ENCODE results near the gene CHRD. TPM values are rescaled to one million over a fixed set of nuclear protein-coding genes. Genes with fewer than 3 reads are reported as not detected.

Gene CHRD
- total RNA-seq, 2 experiments from 2014 or later, result not detected

DNA sequence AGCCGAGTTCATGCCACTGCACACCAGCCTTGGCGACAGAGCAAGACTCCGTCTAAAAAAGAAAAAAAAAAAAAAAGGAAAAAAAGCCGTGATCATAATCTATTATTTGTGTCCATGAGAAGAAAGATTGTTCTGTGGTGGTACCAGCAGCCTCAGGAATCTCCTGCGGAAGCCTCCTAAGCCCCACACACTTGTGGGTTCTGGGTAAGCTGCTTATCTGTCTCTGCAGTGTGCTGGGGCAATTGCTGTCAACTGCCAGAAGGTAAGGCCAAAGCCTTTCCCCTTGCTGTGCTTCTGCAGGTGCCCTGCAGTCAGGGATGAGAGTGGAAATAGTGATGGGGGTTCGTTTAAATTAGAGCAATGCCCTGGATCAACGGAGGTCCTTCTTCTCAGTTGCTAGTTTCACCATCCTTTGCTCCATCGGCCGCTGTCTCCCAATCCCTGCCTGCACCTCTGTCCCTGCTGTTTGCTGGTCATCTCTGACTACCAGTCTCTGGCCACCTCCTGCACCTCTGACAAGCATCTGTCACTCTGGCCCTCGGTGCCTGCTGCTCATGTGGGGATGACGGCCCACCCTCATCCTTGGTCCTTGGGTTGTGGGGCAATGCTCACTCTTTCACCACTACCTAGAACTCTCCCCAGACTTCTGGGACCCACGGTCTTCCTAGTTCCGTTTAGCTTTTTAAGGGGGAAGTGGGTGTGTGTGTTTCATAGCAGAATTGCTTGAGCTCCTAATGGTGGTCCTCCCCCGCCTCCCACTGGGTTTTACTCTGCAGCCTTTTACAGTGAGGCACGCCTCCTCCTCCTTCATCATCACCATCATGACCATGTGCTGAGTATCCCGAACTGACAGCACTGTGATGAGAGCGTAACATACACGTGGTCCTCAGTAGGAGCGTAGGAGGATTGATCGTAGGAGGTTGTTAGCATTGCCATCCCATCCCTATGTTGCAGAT, 25.5 kb downstream of the CHRD start:
- Mint-ChIP-seq H3K4me3 (no peak overlapping the region), H3K9me3 (no peaks in the 10 kb centered on the region), H3K27ac (no peak overlapping the region), H3K36me3 (ENCODE audit: low read depth) (no peaks in the 10 kb centered on the region), H3K4me1 (no peaks in the 10 kb centered on the region), H3K27me3 (peaks cover 18% of the 10 kb centered on the region)
- CTCF ChIA-PET, result interaction anchor here (0.6 to 2.0 kb wide), 2 partner anchors 13 to 19 kb away, joined by 3 to 6 read pairs; no protein-coding TSS in a partner anchor
- POLR2A ChIA-PET, result no interaction called here
- DNase-seq, result no peak

DNA sequence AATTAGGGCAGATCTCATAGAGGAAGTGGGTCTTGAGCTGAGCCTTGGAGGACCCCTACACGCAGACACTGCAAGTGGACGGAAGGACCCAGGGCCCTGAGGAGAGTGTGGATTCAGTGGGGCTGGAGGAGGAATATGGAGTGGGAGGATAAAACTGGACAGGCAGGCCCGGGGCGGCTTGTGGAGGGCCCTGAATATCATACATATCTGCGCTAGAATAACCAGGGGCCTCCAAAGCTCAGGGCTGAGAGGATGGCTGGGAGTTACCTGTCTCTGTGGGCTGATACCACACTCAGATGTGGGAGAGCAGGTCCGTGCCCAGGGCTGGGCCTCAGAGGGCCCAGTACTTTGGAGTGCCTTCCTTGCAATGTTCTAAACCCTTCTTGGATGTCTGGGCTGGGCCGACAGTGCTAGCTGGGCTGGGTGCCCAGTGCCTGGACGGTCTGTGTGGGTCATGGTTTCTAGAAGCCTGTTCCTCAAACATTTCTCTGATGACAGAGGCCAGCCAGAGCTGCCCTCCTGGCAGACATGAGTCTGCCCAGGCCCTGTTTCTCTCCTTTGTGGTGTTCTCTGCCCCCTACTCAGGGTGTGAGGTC, 29.6 kb downstream of the CHRD start:
- CTCF ChIA-PET, result interaction anchor here (1.1 kb wide), 1 partner anchor 104 kb away, joined by 3 read pairs; no protein-coding TSS in a partner anchor

DNA sequence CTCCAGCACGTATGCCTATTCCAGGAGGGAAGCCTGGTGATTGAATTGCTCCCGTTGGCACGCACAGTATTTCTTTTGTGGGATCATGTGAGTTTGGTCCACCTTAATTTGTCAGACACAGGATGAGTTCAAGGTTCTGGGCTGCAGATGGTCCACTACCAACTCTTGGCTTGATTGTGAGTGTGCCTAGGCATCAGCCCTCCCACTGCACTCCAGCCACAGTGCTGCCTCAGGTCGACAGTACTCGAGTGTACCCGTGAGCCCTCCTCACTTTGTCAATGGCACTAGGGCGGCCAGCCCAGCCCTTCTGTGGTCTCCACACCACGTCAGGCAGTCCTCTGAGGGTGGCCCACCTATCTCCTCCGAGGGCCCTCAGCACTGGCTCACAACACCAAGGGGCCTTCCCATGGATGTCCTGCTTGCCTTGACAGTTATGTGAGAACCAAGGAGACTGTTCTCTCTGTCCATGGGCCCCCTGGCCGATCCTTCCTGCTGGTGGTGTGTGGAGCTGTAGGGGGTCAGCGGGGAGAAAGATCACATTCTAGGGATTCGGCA, 30.2 kb downstream of the CHRD start:
- Mint-ChIP-seq H3K27ac (no peak overlapping the region), H3K27me3 (no peaks in the 10 kb centered on the region), H3K4me3 (no peak overlapping the region), H3K36me3 (ENCODE audit: low read depth) (no peaks in the 10 kb centered on the region), H3K4me1 (no peaks in the 10 kb centered on the region), H3K9me3 (no peaks in the 10 kb centered on the region)
- DNase-seq, result no peak
- ChIA-PET CTCF (interaction anchor here (0.6 to 1.1 kb wide), 2 partner anchors 103 to 182 kb away, joined by 3 to 4 read pairs; no protein-coding TSS in a partner anchor), POLR2A (no interaction called here)

More for the DNA sequence above, 29.6 kb downstream of the CHRD start:
- no peaks in the 10 kb centered on the region for H3K4me1 Mint-ChIP-seq
- POLR2A ChIA-PET, result no interaction called here
- H3K27ac Mint-ChIP-seq, result peak overlapping the region; percentile 48
- no peaks in the 10 kb centered on the region for H3K27me3 Mint-ChIP-seq
- no peaks in the 10 kb centered on the region for H3K9me3 Mint-ChIP-seq
- no peaks in the 10 kb centered on the region for H3K36me3 Mint-ChIP-seq (ENCODE audit: low read depth)
- DNase-seq, result no peak
- no peak overlapping the region for H3K4me3 Mint-ChIP-seq

DNA sequence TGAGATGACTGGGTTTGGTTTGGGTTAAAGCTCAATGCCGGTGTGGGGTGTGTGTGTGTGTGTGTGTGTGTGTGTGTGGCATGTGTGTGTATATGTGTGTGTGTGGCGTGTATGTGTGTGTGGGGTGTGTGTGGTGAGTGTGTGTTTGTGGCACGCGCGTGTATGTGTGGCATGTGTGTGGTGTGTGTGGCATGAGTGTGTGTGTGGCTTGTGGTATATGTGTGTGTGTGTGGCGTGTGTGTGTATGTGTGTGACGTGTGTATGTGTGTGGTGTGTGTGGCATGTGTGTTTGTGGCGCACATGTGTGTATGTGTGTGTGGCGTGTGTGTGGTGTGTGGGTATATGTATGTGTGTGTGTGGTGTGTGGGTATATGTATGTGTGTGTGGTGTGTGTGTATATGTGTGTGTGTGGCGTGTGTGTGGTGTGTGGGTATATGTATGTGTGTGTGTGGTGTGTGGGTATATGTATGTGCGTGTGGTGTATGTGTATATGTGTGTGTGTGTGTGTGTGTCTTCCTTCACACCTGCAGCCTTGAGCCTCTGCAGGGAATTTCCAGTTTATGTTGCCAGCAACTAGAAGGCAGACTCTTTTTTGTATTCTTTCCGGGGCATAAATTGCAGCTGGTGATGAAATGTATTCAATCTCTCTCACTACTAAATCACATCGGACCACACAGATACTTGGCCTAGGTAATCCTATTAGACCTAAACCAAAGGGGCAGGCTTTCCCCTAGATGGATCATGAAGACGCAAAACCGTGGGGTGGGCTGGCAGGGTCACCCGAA, 34.8 kb downstream of the CHRD start:
- Mint-ChIP-seq H3K9me3 (no peaks in the 10 kb centered on the region), H3K27me3 (no peaks in the 10 kb centered on the region), H3K36me3 (ENCODE audit: low read depth) (no peaks in the 10 kb centered on the region), H3K27ac (no peak overlapping the region), H3K4me3 (no peak overlapping the region), H3K4me1 (peaks cover 2% of the 10 kb centered on the region)
- CTCF ChIA-PET, result interaction anchor here (0.6 kb wide), 1 partner anchor 18 kb away, joined by 3 read pairs; no protein-coding TSS in a partner anchor
- DNase-seq, result no peak
- POLR2A ChIA-PET, result no interaction called here

DNA sequence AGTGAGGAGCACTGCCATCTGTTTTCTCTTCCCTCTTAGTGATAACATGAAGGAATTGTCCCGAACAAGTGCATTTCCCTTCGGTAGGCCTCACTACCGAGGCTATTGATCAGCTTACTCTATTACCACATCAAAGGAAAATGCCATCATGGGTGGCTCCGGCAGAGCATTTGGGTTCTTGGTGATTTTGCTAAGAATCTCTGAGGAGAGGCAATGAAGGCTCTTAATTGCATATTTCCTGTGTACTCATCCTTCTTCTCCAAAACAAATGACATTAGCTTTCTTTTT, 35.3 kb downstream of the CHRD start:
- POLR2A ChIA-PET, result no interaction called here

DNA sequence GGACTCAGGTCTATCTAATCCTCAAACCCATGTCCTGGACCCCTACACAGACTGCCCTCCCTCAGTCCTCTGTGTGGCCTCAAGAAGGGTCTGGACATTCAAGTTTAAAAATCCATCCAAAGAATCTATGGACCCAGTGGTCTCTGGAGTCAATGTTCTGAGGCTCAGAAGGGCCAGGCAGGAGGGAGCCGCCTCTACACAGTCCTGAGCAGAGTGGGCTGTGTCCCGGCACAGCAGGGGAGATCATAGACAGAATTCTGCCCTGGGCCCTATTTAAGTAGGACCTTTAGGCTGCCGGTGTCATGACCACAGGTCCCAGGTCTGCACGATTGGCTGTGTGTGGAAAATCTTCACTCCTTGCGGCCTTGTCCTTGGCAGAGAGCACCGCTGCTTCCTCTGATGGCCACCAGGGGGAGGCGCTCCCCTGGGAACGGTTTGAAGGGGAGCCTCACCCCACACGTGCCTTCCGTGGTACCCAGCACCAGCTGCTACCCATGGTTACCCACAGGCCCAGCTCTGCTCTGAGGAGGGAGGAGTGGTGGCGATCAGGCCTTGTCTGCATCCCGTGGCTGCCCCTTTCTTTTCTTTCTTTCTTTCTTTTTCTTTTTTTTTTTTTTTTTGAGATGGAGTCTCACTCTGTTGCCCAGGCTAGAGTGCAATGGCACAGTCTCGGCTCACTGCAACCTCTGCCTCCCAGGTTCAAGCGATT, 37.9 kb downstream of the CHRD start:
- no peak overlapping the region for H3K27ac Mint-ChIP-seq
- ChIA-PET POLR2A (no interaction called here), CTCF (interaction anchor here (0.6 to 1.8 kb wide), 6 partner anchors 12 to 1862 kb away, joined by 3 to 7 read pairs (median 4); no protein-coding TSS in a partner anchor)
- peak; percentile 77 for DNase-seq
- no peak overlapping the region for H3K4me3 Mint-ChIP-seq
- H3K27me3 Mint-ChIP-seq, result peaks cover 2% of the 10 kb centered on the region
- H3K4me1 Mint-ChIP-seq, result peaks cover 2% of the 10 kb centered on the region
- no peaks in the 10 kb centered on the region for H3K9me3 Mint-ChIP-seq
- H3K36me3 Mint-ChIP-seq (ENCODE audit: low read depth), result no peaks in the 10 kb centered on the region

More for the DNA sequence above, 35.3 kb downstream of the CHRD start:
- Mint-ChIP-seq H3K4me1 (peaks cover 2% of the 10 kb centered on the region), H3K4me3 (no peak overlapping the region), H3K9me3 (no peaks in the 10 kb centered on the region), H3K27me3 (no peaks in the 10 kb centered on the region), H3K27ac (no peak overlapping the region), H3K36me3 (ENCODE audit: low read depth) (no peaks in the 10 kb centered on the region)
- DNase-seq, result no peak
- CTCF ChIA-PET, result no interaction called here

DNA sequence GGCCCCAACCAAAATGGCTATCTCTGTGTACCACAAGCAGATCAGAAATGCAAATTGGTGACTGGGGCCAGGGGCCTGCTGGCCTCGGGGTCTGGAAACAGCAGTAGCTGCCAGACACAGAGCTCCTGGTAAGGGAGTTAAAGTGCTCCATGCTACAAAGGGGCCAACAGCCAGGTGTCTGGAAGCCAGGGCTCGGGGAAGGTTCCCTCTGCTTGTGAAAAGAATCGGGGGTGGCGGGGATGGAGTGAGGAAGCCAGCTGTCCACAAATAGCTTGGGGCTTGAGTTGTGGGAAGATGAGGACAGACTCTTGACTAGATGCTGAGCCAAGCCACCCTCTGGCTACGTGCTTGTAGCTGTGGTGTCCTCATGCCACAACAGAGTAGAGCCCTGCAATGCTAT, 39.3 kb downstream of the CHRD start:
- no peak overlapping the region for H3K4me3 Mint-ChIP-seq
- ChIA-PET CTCF (interaction anchor here (0.7 to 1.8 kb wide), 3 partner anchors 13 to 95 kb away, joined by 3 to 6 read pairs (median 4); no protein-coding TSS in a partner anchor), POLR2A (no interaction called here)
- H3K27ac Mint-ChIP-seq, result no peak overlapping the region
- DNase-seq, result no peak
- no peaks in the 10 kb centered on the region for H3K36me3 Mint-ChIP-seq (ENCODE audit: low read depth)
- peaks cover 2% of the 10 kb centered on the region for H3K4me1 Mint-ChIP-seq
- peaks cover 12% of the 10 kb centered on the region for H3K27me3 Mint-ChIP-seq
- H3K9me3 Mint-ChIP-seq, result no peaks in the 10 kb centered on the region

DNA sequence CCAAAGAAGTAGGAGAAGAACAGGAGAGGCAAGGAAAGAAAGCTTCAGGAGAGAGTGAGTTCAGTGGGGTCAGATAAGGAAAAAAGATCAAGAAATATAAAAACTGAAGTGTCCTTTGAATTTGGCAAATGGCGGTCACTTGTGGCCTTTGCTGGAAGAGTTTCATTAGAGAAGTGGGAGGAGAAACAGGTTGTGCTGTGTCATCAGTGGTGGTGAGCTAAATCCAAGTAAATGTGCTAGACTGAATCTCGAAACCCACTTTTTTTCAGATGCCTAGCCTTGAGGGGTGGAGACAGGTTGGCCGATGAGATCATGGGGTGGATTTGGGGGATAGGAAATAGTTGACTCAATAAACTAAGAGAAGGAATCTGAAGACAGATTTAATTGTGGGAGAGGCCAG, 43.7 kb downstream of the CHRD start:
- Mint-ChIP-seq H3K4me3 (no peak overlapping the region), H3K4me1 (no peaks in the 10 kb centered on the region), H3K36me3 (ENCODE audit: low read depth) (no peaks in the 10 kb centered on the region), H3K27ac (no peak overlapping the region), H3K27me3 (peaks cover 12% of the 10 kb centered on the region), H3K9me3 (no peaks in the 10 kb centered on the region)
- DNase-seq, result no peak
- ChIA-PET POLR2A (no interaction called here), CTCF (interaction anchor here (0.5 to 0.9 kb wide), 2 partner anchors 108 to 424 kb away, joined by 3 read pairs; no protein-coding TSS in a partner anchor)

DNA sequence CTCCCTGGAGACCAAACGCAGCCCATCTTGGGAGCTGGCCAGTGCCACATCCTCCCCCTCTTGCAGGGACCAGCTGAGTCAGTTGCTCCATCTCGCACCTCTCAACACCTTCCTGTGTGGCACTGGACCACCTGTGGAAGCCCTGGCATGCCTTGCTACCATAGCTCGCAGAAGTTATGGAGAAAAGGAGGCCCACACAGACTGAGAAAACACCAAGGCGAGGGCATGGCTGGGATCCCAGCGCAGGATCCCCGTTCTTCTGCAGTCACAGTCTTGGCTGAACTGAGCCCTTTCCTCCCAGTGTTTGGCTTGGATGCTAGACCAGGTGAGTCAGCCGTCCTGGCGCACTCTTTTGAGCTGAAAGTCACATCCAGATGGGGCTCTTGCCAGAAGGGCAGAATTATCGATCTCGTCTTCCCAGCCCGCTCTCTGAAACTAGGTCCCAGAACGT, 46.9 kb downstream of the CHRD start:
- no peak for DNase-seq
- CTCF ChIA-PET, result no interaction called here
- Mint-ChIP-seq H3K27ac (no peak overlapping the region), H3K4me1 (no peaks in the 10 kb centered on the region), H3K27me3 (peaks cover 12% of the 10 kb centered on the region), H3K36me3 (ENCODE audit: low read depth) (no peaks in the 10 kb centered on the region), H3K4me3 (no peak overlapping the region), H3K9me3 (no peaks in the 10 kb centered on the region)
- POLR2A ChIA-PET, result no interaction called here

DNA sequence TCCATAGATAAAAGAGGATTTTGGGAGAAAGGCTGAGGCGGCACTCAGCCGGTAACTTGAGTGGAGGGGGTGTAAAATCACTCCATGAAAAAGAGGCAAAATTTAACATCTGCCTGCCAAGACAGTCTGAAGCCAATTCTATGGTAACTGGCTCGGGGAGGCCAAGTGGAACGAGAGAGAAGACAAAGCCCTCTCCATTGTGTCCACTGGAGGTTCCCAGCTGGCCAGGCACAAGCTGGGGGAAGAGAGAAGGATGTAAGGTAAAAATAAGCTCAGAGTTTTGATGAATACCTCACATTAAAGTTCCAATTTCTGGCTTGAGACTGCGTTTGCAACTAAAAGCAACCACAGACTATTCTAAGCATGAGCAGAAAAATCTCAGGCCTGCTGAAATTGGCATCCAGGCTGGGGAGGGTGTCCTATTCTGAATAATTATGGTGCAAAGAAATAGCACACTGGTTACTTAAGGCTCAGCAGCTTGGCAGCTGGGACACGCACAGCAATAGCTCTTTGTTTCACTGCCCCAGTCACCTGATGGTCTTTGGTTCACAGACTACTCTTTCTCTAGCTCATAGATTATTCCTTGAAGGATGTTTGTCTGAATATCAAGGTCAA, 48.8 kb downstream of the CHRD start:
- H3K27ac Mint-ChIP-seq, result no peak overlapping the region
- H3K27me3 Mint-ChIP-seq, result peaks cover 4% of the 10 kb centered on the region
- no peaks in the 10 kb centered on the region for H3K36me3 Mint-ChIP-seq (ENCODE audit: low read depth)
- H3K4me3 Mint-ChIP-seq, result no peak overlapping the region
- H3K4me1 Mint-ChIP-seq, result no peaks in the 10 kb centered on the region
- no peaks in the 10 kb centered on the region for H3K9me3 Mint-ChIP-seq
- ChIA-PET CTCF (no interaction called here), POLR2A (no interaction called here)
- DNase-seq, result no peak

DNA sequence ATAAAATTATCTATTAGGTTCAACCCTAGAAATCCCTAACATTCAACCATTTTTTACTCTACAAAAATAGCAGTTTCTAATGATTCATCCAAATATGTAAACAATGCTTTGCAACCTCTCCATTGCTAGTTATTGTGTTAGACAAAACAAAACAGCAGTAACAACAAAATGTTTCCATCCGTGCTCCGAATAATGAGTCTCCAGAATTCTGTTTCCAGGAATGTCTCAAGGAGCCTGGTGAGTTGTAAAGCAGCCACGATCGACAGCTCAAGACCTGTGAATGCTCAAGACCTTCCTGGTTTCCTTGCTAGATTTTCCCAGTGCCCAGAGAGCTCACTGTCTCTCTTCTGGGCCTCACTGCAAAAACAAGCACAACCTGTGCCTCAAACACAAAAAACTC, 49.9 kb downstream of the CHRD start:
- Mint-ChIP-seq H3K4me3 (no peak overlapping the region), H3K27ac (no peak overlapping the region), H3K4me1 (no peaks in the 10 kb centered on the region), H3K36me3 (ENCODE audit: low read depth) (no peaks in the 10 kb centered on the region), H3K9me3 (no peaks in the 10 kb centered on the region), H3K27me3 (peaks cover 1% of the 10 kb centered on the region)
- CTCF ChIA-PET, result no interaction called here
- DNase-seq, result no peak
- POLR2A ChIA-PET, result interaction anchor here (0.6 kb wide), 1 partner anchor 15 kb away, joined by 6 read pairs; no protein-coding TSS in a partner anchor

DNA sequence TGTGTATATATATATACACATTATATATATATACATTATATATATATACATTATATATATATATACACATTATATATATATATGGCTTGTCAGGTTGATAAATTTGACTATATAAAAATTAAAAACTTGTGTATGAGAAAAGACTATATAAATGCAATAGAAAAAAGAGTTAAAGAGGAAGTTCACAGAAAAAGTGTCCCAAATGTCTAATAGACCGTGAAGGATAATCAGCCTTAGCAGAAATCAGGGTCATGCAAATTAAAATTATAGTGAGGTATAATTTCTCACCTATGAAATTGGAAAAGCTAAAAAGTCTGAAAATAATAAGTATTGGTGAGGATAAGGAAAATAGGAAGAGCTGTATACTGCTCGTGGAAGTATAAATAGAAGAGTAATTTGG, 51.1 kb downstream of the CHRD start:
- Mint-ChIP-seq H3K4me3 (no peak overlapping the region), H3K36me3 (ENCODE audit: low read depth) (no peaks in the 10 kb centered on the region), H3K27ac (no peak overlapping the region), H3K27me3 (peaks cover 4% of the 10 kb centered on the region), H3K9me3 (no peaks in the 10 kb centered on the region), H3K4me1 (no peaks in the 10 kb centered on the region)
- no peak for DNase-seq
- ChIA-PET CTCF (no interaction called here), POLR2A (no interaction called here)
